GM12878 (cell line): ENCODE measurements around the gene TGFB2. TPM values are rescaled to one million over a fixed set of nuclear protein-coding genes. Genes with fewer than 3 reads are reported as not detected.

ENCODE experiments used
- ATAC-seq: fragments of 200-7000 bp; cut with Tn5 transposase; 3 replicates; pipeline ENCODE4 v1.9.1; 2020; ENCODE audit warnings: mild to moderate bottlenecking, moderate library complexity
- BruUV-seq: library from RNA; stranded (reverse); fragments of 400-500 nt; replicated peaks from 2 replicates; lab custom pipeline; 2021; lab: Mats Ljungman, UMichigan
- CTCF ChIA-PET: fragments of 300-600 bp; sonication (Branson Sonifier 250); formaldehyde crosslinking; extraction: SDS; loops from one replicate; lab custom pipeline; 2021; ENCODE audit warnings: inconsistent platforms; lab: Yijun Ruan, JAX
- POLR2A ChIA-PET: fragments of 350-600 bp; formaldehyde crosslinking; extraction: SDS; loops from one replicate; lab custom pipeline; 2021; ENCODE audit warnings: inconsistent platforms; lab: Charles Lee
- RAD21 ChIA-PET: fragments of 300-600 bp; sonication (Branson Sonifier 250); formaldehyde crosslinking; loops from one replicate; lab custom pipeline; 2023; ENCODE audit warnings: antibody characterized with exemption; ENCODE audit not compliant: unreplicated experiment; lab: Charles Lee
- SMC1A ChIA-PET: fragments of 300-600 bp; sonication (Branson Sonifier 250); formaldehyde crosslinking; loops from one replicate; lab custom pipeline; 2023; ENCODE audit not compliant: unreplicated experiment, uncharacterized antibody; lab: Charles Lee
- DNase-seq: peaks from one replicate; pipeline ENCODE4 v3.0.0-alpha.2; 2011; ENCODE audit warnings: low read depth, low spot score
- FAIRE-seq: peaks from 3 replicates; lab custom pipeline; 2011; peaks lifted over from hg19 to GRCh38; lab: Jason Lieb, UNC
- H2AFZ ChIP-seq: 2 replicates; pipeline ENCODE4 v1.6.0; 2011; ENCODE audit warnings: low read depth, low read length, control low read depth; ENCODE audit not compliant: control insufficient read depth
- H3K27ac ChIP-seq: 2 replicates; pipeline ENCODE4 v1.5.1; 2011; ENCODE audit warnings: control low read depth; ENCODE audit not compliant: control insufficient read depth, insufficient read depth
- H3K27me3 ChIP-seq, 2 experiments: replicated peaks in 1 of 2; 2 replicates each; pipeline versions ENCODE4 v1.6.0 to v1.6.1; 2011; ENCODE audit warnings: low read length in 1 of 2; ENCODE audit not compliant: control insufficient read depth in 2 of 2, insufficient read depth in 2 of 2
- H3K36me3 ChIP-seq, 2 experiments: 2 replicates each; pipeline ENCODE4 v1.5.1; 2011; ENCODE audit warnings: low read length in 1 of 2; ENCODE audit not compliant: control insufficient read depth in 2 of 2, insufficient read depth in 2 of 2
- H3K4me1 ChIP-seq: 2 replicates; pipeline ENCODE4 v1.6.1; 2011; ENCODE audit warnings: mild to moderate bottlenecking, low read length, moderate library complexity, mixed read lengths; ENCODE audit not compliant: control insufficient read depth, insufficient read depth
- H3K4me2 ChIP-seq: 2 replicates; pipeline ENCODE4 v1.6.0; 2011; ENCODE audit warnings: control low read depth; ENCODE audit not compliant: control insufficient read depth, insufficient read depth
- H3K4me3 ChIP-seq: fragments of 200-600 bp; sonication (generic); 2 replicates; pipeline ENCODE4 v1.5.1; 2016
- H3K79me2 ChIP-seq: 2 replicates; pipeline ENCODE4 v1.6.0; 2011; ENCODE audit warnings: low read length; ENCODE audit not compliant: control insufficient read depth, insufficient read depth
- H3K9ac ChIP-seq: 2 replicates; pipeline ENCODE4 v1.8.0; 2011; ENCODE audit warnings: low read length, control low read depth, mixed read lengths; ENCODE audit not compliant: control insufficient read depth, insufficient read depth
- H3K9me3 ChIP-seq: replicated peaks from 3 replicates; pipeline ENCODE4 v1.5.1; 2011; ENCODE audit warnings: mild to moderate bottlenecking, low read length; ENCODE audit not compliant: control insufficient read depth, insufficient read depth
- H4K20me1 ChIP-seq: 2 replicates; pipeline ENCODE4 v1.6.0; 2011; ENCODE audit not compliant: control insufficient read depth, insufficient read depth
- GATAD2B ChIP-seq: fragments of 450-650 bp; conservative IDR thresholded peaks from 2 replicates; pipeline ENCODE4 v1.6.1; 2017; ENCODE audit warnings: low read depth, mild to moderate bottlenecking, moderate library complexity
- IKZF1 ChIP-seq: fragments of 450-650 bp; conservative IDR thresholded peaks from 2 replicates; pipeline ENCODE4 v1.6.1; 2017; ENCODE audit warnings: antibody characterized with exemption, mild to moderate bottlenecking
- IKZF2 ChIP-seq, 2 experiments: fragments of 450-650 bp; IDR thresholded peaks; 2 replicates each; pipeline ENCODE4 v1.6.1; 2017; ENCODE audit warnings: mild to moderate bottlenecking in 2 of 2, moderate library complexity in 2 of 2
- PKNOX1 ChIP-seq: fragments of 450-650 bp; IDR thresholded peaks from 2 replicates; pipeline ENCODE4 v1.6.1; 2016; ENCODE audit warnings: mild to moderate bottlenecking
- SKIL ChIP-seq: fragments of 450-650 bp; IDR thresholded peaks from 2 replicates; pipeline ENCODE4 v1.6.1; 2017; ENCODE audit warnings: mild to moderate bottlenecking, low read depth, inconsistent platforms; ENCODE audit not compliant: poor library complexity, severe bottlenecking
- TBL1XR1 ChIP-seq: IDR thresholded peaks from 2 replicates; pipeline ENCODE4 v1.6.1; 2012; ENCODE audit warnings: low read depth, low read length, improper control_type of control experiment
- USF1 ChIP-seq: IDR thresholded peaks from 2 replicates; pipeline ENCODE4 v1.6.1; 2011; ENCODE audit warnings: borderline replicate concordance, low read depth, mild to moderate bottlenecking, moderate library complexity, mixed read lengths, low read length; ENCODE audit not compliant: insufficient read depth; ENCODE audit errors: extremely low read length
- WGBS: methylation state at CpG from one replicate; pipeline ENCODE4 v1.1.6; 2016; ENCODE audit warnings: low lambda C conversion rate; ENCODE audit not compliant: insufficient replicate concordance, insufficient coverage; ENCODE audit errors: missing lambda C conversion rate; 5-methylcytosine and 5-hydroxymethylcytosine counted together
- in situ Hi-C: fragments of 300-500 bp; cut with MboI; formaldehyde crosslinking; loops from 9 replicates; pipeline ENCODE4 v1.14.3; 2018; ENCODE audit warnings: mixed read lengths
- intact Hi-C: fragments of 100-400 bp; cut with micrococcal nuclease; formaldehyde crosslinking; loops from one replicate; pipeline ENCODE4 v1.14.2; 2022; ENCODE audit not compliant: unreplicated experiment
- polyA plus RNA-seq, 11 experiments: library from polyadenylated mRNA; depleted of rRNA in 4 of 11; unstranded in 6 of 11; stranded (reverse) in 5 of 11; fragments of >200 nt; fragmentation: Nextera tagmentation in 4 of 11; fragmentation: Illumina TruSeq in 1 of 11; extraction: Ambion mirVana in 4 of 11; extraction: Trizol in 1 of 11; gene quantifications; 1 replicate in 1 of 11; 2 replicates in 10 of 11; pipeline versions ENCODE4 v1.2.1 to v1.2.3, GENCODE V29; 2011 to 2016; ENCODE audit warnings: inconsistent platforms in 2 of 11, missing spikeins in 2 of 11, low read depth in 1 of 11
- total RNA-seq, 4 experiments: library from RNA; depleted of rRNA in 3 of 4; stranded (reverse); fragments of >200 nt in 3 of 4; fragmentation: Illumina TruSeq in 1 of 4; extraction: Trizol in 1 of 4; gene quantifications; 2 replicates each; pipeline versions ENCODE4 v1.2.1 to v1.2.3, GENCODE V29; 2013 to 2021
- TF ChIP-seq, protein P1 (sequence below): IDR thresholded peaks from 2 replicates; pipeline ENCODE4 v1.6.1; 2012; ENCODE audit warnings: improper control_type of control experiment, low read depth, low read length; ENCODE audit not compliant: insufficient replicate concordance

TGFB2 gene
- total and polyA plus RNA-seq, 10 of the 15 experiments (the other 5 are each of a cell fraction or from before 2014, with no cell fraction given), result 0.03 to 0.11 (median 0.04) TPM; not detected in 6

DNA sequence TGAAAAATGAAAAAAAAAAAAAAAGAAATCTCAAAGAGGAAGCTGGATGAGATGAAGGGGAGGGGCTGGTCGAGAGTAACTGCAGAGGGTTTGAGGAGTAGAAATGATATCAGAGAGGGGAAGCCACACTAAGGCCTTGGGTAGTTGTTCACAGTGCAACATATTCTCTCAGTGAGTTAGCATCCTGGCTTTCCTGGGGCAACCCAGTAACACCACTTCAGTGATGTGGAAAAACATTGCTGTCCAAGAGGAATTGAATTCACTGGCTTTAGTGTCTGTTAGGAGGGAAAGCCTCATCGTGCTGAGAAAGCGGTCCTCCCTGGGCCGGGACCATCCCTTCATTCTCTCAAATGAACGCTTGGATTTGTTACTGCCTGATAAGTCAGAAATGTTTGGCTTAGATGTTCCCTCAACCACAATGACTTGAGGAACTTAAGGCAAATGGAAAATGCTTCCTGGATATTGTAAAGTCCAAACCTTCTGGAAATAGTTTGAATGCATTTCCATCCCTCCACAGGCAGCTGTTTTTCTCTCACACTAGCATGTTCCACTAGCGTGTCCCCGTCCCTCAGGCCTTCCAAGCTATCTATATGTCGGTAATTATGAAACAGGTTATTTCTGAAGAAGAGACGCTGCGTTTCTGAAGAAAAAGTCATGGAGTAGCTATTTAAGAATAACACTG is 12.2 kb downstream of the TGFB2 start:
- Histone ChIP-seq H3K27ac (no peak overlapping the region), H3K27me3 (no peaks in the 10 kb centered on the region), H3K4me3 (no peak overlapping the region), H2AFZ (no peak overlapping the region; the same call in 1 of the 2 replicates), H4K20me1 (no peaks in the 10 kb centered on the region), H3K9ac (no peak overlapping the region), H3K4me1 (no peaks in the 10 kb centered on the region), H3K9me3 (no peaks in the 10 kb centered on the region), H3K4me2 (no peak overlapping the region), H3K36me3 (no peaks in the 10 kb centered on the region), H3K79me2 (no peaks in the 10 kb centered on the region)
- SMC1A ChIA-PET, result no interaction called here
- WGBS, result 76% methylated on average over 10 of the region's 10 CpGs
- FAIRE-seq (no peak), DNase-seq (no peak), ATAC-seq (no peak)
- RAD21 ChIA-PET, result no interaction called here
- intact Hi-C loops, result no loop called here
- BruUV-seq, result no TSS peak
- CTCF ChIA-PET, result interaction anchor here (0.9 kb wide), 1 partner anchor 15 kb away, joined by 3 read pairs; no protein-coding TSS in a partner anchor
- TF ChIP-seq USF1 (no peak), PKNOX1 (no peak), GATAD2B (no peak), TBL1XR1 (no peak), IKZF1 (no peak), SKIL (no peak), IKZF2 (IDR thresholded peaks at IDR 0.05) (no peak)
- TF ChIP-seq, protein P1, sequence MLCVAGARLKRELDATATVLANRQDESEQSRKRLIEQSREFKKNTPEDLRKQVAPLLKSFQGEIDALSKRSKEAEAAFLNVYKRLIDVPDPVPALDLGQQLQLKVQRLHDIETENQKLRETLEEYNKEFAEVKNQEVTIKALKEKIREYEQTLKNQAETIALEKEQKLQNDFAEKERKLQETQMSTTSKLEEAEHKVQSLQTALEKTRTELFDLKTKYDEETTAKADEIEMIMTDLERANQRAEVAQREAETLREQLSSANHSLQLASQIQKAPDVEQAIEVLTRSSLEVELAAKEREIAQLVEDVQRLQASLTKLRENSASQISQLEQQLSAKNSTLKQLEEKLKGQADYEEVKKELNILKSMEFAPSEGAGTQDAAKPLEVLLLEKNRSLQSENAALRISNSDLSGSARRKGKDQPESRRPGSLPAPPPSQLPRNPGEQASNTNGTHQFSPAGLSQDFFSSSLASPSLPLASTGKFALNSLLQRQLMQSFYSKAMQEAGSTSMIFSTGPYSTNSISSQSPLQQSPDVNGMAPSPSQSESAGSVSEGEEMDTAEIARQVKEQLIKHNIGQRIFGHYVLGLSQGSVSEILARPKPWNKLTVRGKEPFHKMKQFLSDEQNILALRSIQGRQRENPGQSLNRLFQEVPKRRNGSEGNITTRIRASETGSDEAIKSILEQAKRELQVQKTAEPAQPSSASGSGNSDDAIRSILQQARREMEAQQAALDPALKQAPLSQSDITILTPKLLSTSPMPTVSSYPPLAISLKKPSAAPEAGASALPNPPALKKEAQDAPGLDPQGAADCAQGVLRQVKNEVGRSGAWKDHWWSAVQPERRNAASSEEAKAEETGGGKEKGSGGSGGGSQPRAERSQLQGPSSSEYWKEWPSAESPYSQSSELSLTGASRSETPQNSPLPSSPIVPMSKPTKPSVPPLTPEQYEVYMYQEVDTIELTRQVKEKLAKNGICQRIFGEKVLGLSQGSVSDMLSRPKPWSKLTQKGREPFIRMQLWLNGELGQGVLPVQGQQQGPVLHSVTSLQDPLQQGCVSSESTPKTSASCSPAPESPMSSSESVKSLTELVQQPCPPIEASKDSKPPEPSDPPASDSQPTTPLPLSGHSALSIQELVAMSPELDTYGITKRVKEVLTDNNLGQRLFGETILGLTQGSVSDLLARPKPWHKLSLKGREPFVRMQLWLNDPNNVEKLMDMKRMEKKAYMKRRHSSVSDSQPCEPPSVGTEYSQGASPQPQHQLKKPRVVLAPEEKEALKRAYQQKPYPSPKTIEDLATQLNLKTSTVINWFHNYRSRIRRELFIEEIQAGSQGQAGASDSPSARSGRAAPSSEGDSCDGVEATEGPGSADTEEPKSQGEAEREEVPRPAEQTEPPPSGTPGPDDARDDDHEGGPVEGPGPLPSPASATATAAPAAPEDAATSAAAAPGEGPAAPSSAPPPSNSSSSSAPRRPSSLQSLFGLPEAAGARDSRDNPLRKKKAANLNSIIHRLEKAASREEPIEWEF, result no peak
- in situ Hi-C loops, result no loop called here
- POLR2A ChIA-PET, result no interaction called here
